ENCODE results near the gene CNPY1.
"Not testable (repeated sequence)": the region's sequence is repeated elsewhere in the genome, so short reads cannot be mapped to it uniquely, and the experiment has no call there.

Gene CNPY1

GRCh38 chr7:155546449-155546848 lies at the start of gene CNPY1:
Gene CNPY1, minus strand, starts transcription at chr7:155546559. Its CDS starts 630 bp downstream, at chr7:155545929.
- not testable (repeated sequence) for DNase-seq (ENCODE audit: low read depth)

GRCh38 chr7:155594961-155595366 lies 48.6 kb upstream of the CNPY1 start:
- DNase-seq (ENCODE audit: low read depth) = no peak

GRCh38 chr7:155594163-155594732 lies 47.9 kb upstream of the CNPY1 start:
- no peak for DNase-seq (ENCODE audit: low read depth)

- DNase-seq (ENCODE audit: low read depth) = no peak
Observed at GRCh38 chr7:155593461-155594162, 47.3 kb upstream of the CNPY1 start.

- no peak for DNase-seq (ENCODE audit: low read depth)
Observed at GRCh38 chr7:155591055-155591775, 44.9 kb upstream of the CNPY1 start.

GRCh38 chr7:155590215-155591018 lies 44.1 kb upstream of the CNPY1 start:
- DNase-seq (ENCODE audit: low read depth) = no peak

- DNase-seq (ENCODE audit: low read depth) = no peak
Observed at GRCh38 chr7:155589001-155589980, 42.9 kb upstream of the CNPY1 start.

- no peak for DNase-seq (ENCODE audit: low read depth)
Observed at GRCh38 chr7:155588468-155588998, 42.2 kb upstream of the CNPY1 start.

GRCh38 chr7:155587486-155587885 lies 41.1 kb upstream of the CNPY1 start:
- no peak for DNase-seq (ENCODE audit: low read depth)

- no peak for DNase-seq (ENCODE audit: low read depth)
Observed at GRCh38 chr7:155586843-155587440, 40.6 kb upstream of the CNPY1 start.

- no peak for DNase-seq (ENCODE audit: low read depth)
Observed at GRCh38 chr7:155585951-155586350, 39.6 kb upstream of the CNPY1 start.

- DNase-seq (ENCODE audit: low read depth) = no peak
Observed at GRCh38 chr7:155585532-155585895, 39.2 kb upstream of the CNPY1 start.

GRCh38 chr7:155584763-155585531 lies 38.6 kb upstream of the CNPY1 start:
- DNase-seq (ENCODE audit: low read depth) = no peak

- DNase-seq (ENCODE audit: low read depth) = no peak
Observed at GRCh38 chr7:155584261-155584660, 37.9 kb upstream of the CNPY1 start.

- no peak for DNase-seq (ENCODE audit: low read depth)
Observed at GRCh38 chr7:155583636-155584035, 37.3 kb upstream of the CNPY1 start.

GRCh38 chr7:155581954-155582353 lies 35.6 kb upstream of the CNPY1 start:
- no peak for DNase-seq (ENCODE audit: low read depth)

GRCh38 chr7:155581107-155581830 lies 34.9 kb upstream of the CNPY1 start:
- no peak for DNase-seq (ENCODE audit: low read depth)

- no peak for DNase-seq (ENCODE audit: low read depth)
Observed at GRCh38 chr7:155580367-155580766, 34.0 kb upstream of the CNPY1 start.

GRCh38 chr7:155579565-155579964 lies 33.2 kb upstream of the CNPY1 start:
- DNase-seq (ENCODE audit: low read depth) = no peak

Measured in stimulated activated CD8-positive, alpha-beta memory T cell treated with anti-CD3 and anti-CD28 coated beads, Interleukin-12 subunit alpha, Interleukin-12 subunit beta, amount 100 ng/mL, for 1 hour (primary cell).